Hematopoietic multipotent progenitor cell treated with erythropoietin and hydrocortisone succinate and interleukin-3 and kit ligand, for 4 days (in vitro differentiated cells): ENCODE data around the gene NKX6-2.
"Not testable (repeated sequence)": the region's sequence is repeated elsewhere in the genome, so short reads cannot be mapped to it uniquely, and the experiment has no call there.

ENCODE experiments used
- DNase-seq: peaks from one replicate; pipeline ENCODE4 v3.0.0-alpha.2; 2015

The NKX6-2 gene

DNA sequence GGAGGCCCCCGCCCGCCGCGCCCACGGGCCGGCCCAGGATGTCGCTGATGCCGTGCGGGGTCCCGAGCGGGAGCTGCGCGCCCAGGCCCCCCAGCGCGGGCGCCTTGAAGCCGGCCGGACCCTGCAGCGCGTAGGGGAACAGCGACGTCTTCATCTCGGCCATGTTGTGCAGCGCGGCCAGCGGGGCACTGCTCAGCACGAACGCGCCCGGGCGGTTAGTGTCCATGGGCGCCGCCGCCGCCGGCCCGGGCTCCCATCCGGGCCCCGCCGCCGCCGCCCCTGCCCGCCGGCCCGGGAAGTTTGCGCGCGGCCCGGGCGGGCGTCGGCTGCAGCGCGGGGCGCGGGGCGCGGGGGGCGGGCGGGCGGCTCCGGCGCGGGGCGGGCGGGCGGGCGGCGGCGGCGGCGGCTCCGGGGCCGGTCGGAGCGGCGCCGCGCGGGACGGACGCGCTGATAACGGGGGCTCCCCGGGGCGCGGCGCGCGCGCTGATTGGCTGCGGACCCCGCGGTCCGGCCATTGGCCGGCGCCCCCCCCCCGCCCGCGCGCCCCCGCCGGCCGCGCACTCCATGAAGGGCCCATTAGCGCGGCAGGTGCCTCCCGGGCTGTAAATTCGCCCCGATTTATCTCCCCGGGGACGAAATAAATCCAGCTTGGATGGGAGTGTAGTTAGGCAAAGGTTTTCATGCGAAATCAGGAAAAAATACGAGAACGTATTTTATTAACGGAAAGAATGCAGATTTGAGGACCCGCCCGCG is at the start of gene NKX6-2:
Gene NKX6-2, minus strand, starts transcription at position 425 of the 753 bp plus-strand sequence. Its CDS starts 199 bp downstream, at position 226.
- DNase-seq = peak; percentile 28

DNA sequence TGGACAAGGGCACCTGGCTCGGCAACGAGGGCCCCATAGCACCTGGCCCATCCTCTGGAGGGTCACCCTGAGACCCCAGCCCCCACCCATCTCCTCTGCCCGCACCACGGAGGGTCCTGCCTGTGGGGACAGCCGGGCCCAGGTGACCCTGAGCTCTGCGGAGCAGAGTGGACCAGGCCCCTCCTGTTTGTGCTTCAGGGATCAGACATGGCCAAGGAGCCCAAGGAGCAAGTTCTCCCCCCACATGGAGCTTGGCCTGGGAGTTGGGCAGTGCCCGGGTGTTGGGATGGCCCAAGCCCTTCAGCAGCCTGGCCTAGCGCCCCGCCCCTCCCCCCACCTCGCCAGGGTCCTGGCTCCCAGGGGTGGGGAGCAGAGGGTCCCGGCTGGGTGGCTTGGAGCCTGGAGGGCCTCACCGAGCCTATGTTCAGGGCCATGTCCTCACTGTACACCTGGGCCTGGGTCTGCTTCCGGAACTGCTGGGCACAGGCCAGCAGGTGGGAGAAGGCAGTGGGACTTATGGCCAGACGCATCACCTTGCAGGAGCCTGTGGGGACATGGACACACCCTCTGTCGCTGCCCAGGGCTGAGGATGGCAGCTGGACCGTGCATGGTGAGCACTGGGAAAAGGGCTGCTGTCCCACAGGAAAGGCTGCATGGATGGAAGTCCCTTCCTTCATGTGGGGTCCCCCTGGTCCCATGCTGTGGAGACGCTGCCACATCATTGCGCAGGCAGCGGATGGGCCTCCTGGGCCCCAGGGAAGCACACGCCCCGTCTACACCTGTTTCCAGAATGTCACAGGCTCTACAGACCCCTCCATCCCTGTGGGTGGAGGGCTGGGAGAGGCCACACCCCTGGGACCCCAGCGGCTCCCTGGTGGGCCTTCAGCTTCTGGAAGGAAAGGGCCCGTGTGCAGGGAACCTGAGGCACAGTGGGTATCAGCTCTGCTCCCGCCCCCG is 49.2 kb upstream of the NKX6-2 start:
- no peak for DNase-seq

DNA sequence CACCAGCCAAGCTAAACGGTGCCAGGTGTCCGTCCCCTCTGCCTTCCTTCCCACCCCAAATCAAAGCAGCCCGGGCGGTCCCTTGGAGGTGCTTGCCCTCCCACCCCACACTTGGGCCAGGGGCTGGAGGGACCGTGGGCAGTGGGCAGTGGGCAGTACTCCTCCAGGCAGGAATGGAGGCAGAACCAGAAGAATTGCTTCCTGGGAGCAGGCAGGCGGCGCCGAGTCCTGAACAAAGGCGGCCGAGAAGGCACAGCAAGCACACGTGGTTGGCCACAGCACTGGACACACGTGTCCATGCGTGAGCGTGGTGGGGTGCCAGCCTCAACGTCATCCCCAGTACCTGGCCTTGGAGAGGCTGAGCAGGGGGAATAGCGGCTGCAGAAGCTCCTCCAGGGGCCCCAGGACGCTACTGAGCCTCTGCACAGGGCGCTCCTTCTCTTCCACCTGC is 48.4 kb upstream of the NKX6-2 start:
- DNase-seq = no peak

DNA sequence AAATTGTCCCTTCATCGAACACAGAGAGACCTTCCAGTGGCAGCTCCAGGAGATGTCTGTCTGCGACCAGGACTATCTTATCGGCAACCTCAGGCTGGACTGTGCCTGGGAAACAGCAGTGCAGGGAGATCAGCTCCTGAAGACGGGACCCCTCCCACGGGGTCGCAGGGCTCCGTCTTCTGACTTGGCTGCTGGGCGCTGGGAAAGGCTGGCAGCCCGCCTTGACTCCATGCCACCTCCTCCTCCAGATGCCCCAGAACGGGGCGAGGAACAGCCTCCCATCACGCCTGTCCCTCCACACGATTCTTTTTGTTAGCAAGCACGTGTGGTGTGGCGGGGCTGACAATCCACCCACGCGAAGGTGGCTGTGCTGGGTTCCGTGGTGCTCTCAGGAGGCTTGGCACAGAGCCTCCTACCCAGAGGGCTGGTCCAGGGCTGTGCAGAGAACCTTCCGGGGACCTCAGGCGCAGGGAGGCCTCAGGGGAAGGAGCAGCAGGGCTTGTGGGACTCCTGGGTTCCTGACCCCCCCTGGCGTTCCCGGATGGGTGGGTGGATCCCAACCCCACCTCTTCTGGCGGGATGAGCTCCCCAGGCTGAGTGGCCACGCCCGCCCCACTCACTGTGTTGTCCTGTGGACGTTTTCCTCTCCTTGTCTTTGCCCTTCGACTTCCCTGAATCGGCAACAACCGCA is 47.6 kb upstream of the NKX6-2 start:
- no peak for DNase-seq

DNA sequence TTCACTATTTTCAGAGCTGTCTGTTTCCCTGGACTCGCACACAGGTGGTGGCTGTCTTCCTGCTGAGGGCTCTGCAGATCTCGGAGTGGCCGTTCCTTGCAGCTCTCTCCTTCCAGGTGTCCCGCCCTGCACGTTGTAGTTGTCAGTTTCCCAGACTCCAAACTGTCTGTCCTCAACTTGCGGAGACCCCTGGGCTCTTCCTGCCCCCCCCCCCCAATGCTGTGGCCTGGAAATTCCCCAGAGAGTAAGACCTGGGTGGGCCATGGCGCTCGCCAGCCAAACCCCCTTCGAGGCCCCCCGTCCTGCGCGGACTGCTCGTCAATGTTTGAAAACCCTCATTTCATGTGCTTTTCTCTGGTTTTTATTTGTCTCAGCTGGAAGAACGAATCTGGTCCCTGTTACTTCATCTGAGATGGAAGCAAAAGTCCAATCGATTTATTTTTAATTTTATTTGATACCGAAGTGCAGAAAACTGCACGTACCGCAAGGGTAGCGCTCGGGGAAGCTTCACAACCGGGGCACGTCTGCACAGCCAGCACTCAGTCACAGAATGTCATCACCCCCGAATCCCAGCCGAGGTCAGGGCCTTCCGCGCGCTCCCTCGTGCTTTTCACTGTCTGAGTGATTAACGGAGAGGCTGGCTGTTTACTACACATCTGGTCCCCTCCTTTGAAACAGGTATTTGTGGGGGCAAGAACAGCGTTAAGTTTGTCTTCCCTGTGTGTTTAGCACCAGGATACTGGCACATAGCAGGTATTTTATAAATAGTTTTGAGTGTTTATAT is 46.4 kb upstream of the NKX6-2 start:
- no peak for DNase-seq

DNA sequence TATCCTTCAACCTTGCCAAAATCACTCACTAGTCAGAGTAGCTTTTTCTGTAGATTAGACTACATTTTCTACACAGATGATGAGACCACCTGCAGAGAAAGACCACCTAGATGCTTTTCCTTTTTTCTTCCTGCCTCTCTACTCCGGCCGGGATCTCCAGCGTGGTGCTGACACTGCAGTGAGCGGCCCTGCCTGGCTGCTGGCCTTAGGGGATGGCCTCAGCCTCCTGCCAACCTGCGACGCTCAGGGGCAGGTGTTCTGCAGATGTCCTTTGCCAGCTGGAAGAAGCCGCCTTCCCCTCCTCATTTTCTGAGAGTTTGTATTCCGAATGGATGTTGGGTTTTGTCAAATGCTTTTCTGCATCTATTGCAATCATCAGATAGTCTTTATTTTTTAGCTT is 43.5 kb upstream of the NKX6-2 start:
- DNase-seq = no peak

DNA sequence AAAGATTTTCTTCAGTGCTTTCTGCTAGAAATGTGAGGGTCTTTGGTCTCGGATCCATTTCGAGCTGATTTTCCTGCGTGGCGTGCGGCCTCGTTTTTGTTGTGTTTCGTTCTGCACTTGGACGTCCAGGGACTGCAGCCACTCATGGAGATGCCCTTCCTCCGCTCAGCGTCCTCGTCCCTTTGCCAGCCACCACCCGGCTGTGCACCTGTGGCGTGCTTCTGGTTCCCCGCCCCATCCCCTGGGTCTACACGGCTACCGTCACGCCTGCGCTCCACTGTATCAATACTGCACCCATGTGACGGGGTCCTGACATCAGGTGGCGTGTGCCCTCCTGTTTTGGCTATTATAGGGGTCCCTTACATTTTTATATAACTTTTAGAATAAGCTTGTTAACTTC is 42.7 kb upstream of the NKX6-2 start:
- DNase-seq = no peak

DNA sequence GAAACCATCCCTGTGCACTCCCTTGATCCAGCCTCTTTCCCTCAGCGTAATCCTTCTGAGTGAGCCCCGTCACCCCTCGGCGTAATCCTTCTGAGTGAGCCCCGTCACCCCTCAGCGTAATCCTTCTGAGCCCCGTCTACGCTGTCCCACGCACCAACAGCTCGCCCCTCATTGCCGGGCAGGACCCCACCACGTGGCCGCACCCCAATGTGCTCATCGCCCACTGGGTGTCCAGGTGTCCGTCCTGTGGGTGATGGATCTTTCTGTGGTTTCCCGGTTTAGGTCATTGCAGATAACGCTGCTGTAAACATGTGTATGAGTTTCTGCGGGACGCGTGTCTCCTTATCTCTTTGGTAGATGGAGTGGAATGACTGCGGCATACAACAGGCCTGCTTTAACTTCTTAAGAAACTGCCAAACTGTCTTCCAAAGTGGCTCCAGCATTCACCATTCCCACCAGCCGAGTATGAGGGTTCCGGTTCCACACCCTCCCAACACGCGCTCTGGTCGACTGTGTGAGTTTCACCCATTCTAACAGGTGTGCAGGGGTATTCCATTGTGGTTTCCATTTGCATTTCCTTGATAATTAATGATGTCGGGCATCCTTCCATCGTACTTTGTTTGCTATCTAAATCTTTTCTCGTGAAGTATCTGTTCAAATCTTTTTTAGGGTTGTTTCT is 42.1 kb upstream of the NKX6-2 start:
- DNase-seq = no peak

DNA sequence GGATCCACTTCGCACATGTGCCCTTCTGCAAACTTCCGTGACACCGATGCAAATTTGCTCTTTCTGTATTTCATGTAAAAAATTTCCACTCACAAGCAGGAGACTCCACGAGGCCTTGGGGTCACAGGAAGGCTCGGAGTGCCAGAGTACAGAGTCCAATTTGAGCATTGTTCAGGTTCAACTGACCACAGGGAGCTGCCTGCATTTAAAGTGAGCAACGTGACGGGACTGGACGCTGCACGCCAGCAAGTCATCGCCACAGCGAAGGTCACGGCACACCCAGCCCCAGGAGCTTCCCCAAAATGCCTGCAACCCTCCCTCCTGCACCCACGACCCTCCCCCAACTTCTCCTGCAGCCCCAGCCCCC is 41.5 kb upstream of the NKX6-2 start:
- DNase-seq = no peak

DNA sequence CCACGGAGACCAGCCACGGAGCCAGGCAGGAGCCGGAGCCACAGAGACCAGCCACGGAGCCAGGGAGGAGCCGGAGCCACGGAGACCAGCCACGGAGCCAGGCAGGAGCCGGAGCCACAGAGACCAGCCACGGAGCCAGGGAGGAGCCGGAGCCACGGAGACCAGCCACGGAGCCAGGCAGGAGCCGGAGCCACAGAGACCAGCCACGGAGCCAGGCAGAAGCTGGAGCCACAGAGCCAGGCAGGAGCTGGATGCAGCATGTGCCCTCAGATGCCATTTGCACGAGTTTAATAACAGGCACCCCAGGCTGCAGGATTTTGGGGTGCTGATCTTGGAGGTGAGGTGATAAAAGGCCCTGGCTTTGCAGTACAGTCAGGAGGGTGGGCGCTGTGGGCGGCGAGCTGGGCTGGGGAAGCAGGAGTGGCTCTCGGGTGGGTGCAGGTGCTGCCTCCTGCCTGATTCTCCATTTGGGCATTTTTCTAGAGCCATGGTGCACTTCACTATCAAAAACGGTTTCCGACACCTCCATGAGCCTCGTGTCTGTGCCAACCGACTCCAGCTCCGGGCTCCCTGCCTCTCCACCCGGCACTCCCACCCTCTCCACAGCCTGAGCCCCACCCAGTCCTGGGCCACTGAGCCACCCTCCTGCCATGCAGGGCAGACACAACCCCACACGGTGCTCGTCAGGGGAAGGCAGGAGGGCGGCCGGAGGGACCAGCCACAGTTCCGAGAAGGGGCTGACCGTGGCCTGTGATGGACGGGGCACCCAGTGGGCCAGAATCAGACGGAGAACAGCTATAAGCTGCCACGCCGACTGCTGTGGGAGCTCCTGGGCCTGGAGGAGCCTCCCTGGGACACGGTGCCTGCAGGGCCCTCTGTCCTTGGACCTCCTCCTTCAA is 40.8 kb upstream of the NKX6-2 start:
- no peak for DNase-seq

DNA sequence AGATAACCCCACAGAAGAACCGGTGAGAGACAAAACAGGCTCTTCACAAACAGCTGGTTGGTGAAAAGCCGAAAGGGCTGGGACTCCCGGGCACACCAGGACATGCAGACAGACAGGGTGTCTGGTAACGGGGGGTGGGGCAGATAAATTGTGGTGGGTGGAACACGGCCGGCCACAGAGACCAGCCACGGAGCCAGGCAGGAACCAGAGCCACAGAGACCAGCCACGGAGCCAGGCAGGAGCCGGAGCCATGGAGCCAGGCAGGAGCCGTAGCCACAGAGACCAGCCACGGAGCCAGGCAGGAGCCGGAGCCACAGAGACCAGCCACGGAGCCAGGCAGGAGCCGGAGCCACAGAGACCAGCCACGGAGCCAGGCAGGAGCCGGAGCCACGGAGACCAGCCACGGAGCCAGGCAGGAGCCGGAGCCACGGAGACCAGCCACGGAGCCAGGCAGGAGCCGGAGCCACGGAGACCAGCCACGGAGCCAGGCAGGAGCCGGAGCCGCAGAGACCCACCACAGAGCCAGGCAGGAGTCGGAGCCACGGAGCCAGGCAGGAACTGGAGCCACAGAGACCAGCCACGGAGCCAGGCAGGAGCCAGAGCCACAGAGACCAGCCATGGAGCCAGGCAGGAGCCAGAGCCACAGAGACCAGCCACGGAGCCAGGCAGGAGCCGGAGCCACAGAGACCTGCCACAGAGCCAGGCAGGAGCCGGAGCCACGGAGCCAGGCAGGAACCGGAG is 40.0 kb upstream of the NKX6-2 start:
- not testable (repeated sequence) for DNase-seq

DNA sequence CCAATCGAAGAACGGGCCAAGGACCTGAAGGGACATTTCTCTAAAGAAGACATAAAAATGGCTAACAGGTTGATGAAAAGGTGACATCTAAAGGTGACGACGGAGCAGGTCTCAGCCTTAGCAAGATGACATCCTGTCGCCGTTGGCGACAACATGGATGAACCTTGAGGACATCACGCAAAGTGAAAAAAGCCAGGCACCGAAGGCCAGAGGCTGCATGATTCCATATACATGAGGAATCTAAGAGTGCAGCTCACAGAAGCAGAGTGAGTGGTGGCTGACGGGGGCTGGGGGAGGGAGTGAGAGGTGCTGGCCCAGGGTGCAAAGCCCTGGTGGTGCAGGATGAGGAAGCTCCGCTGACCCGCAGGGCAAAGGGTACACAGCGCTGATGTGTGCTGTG is 34.1 kb upstream of the NKX6-2 start:
- no peak for DNase-seq

DNA sequence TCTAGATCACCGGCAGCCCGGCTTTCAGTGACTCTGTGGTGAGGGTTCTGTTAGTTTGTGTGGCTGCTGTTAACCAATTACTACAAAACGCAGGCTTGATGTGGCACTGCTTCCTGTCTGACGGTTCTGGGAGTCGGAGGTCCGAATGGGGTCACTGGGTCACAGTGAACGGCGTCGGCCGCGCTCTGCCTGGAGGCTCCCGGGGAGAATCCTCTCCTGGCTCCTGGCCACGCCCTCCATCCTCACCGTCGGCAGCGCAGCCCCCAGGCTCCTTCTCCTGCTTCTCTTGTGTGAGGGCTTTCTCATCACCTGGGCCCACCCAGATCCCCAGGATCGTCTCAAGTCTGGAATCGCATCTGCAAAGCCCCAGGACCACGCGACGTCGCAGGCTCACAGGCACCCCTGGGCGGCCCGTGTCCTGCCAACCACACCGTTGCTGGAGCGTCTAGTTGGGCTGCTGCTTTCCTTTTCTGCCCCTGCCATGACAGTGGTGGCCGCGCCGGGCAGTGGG is 31.8 kb upstream of the NKX6-2 start:
- DNase-seq = no peak

DNA sequence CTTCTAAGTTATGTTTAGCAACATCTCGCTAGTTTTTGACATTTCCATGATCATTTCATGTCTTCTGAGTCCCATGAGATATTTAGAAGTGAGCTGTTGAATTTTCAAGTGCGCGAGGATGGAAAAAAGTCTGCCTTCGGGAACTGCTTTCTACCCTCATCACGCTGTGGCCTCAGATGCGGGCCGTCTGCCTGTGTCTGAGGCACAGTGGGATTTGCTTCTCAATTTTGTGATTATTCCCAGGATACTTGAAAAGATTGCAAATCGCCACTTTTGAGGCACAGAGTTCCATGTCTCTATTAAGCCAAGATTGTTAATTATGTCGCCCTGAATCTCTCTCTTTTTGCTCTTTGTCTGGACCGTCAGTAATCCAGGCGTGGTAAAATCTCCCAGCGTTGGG is 30.8 kb upstream of the NKX6-2 start:
- no peak for DNase-seq

DNA sequence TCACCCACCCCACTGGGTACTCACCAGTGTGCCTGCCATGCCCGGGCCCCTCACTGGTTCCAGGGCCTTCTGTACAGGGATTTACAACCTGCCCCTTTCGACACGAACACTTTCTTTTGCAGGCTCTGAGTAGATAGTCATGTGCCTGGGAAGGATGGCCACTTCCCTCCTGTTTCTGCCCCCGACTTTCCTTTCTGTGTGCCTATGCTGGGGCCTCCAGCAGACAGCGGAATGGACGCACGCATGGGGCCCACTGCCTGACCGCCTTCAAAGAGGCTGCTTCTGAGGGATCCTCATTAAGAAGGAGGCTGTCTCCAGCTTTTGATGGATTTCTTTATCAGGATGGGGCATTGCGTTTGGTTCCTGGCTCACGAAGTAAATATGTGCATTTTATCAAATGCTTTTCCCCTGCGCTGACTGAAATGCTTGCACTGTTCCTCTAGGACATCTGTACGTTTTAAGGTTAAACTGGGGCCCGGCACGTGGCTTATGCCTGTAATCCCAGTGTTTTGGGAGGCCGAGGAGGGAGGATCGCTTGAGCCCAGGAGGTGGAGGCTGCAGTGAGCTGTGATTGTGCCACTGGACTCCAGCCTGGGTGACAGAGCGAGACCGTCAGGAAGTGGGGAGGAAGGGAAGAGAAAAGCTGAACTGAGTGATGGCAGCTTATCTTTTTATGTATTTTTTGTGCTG is 29.4 kb upstream of the NKX6-2 start:
- DNase-seq = no peak

DNA sequence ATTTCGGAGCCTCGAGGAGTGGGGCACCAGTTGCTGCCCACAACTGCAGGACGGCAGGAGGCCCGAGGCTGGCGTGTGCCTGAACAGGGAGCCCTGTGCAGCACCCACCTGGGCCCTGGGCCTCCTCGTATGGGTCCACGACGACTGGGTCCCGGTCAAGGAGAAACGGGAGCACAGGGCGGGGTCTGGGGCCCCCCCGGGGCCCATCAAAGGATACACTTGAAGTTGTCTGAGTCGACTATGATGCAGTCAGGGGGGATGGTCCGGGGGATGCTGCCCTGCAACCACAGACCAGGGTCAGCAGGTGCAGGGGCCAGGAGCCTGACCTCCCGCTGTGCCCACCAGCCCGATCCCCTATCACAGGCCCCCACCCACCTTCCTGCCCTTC is 28.5 kb upstream of the NKX6-2 start:
- no peak for DNase-seq

DNA sequence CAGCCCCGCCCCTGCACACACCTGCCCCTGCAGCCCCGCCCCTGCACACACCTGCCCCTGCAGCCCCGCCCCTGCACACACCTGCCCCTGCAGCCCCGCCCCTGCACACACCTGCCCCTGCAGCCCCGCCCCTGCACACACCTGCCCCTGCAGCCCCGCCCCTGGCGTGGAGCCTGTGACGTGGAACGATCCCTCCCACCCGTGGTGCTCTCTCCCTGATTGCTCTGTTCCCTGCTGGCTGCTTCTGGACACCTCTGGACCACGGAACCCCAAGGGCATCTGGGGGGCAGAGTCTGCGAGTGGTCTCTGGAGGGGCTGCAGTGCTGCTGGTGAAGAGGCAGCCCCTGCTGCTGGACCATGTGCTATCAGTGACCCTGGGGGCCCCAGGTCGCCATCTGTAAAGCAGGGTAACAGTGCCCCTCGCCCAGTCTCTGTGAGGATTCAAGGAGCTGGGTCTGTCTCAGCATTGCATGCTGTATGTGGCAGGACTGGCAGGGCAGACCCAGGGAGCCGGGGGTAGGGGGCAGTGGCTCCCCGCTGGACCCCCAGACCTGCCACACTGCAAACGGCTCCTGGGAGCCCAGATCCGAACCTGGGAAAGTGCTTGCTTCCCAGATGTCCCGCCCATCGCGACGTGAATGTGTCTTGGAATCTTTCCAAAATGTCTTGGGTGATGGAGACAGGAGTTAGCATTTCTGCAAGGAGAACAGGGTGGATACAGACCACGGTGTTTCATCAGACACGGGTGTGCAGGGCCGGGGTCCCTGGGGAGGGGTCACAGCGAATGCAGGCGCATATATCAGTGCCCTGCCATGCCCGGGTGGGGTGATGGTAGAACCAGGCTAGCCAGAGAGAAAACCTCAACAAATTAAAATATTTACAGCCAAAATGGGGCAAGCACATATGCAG is 27.9 kb upstream of the NKX6-2 start:
- no peak for DNase-seq

DNA sequence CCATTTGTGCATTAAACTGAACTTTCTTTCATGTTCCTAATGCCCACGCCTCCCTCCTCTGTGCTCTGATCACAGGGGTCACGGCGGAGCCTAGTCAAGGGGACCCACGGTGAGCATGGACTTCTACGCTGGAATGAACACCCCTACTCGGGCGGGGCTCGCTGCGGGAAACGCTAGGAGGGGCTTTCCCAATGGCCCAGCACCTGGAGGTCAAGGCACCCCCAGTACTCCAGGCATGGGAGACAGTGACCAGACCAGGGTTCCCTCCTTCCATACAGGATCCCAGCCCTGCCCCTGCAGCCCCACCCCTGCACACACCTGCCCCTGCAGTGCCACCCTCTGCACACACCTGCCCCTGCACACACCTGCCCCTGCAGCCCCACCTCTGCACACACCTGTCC is 27.1 kb upstream of the NKX6-2 start:
- no peak for DNase-seq
